Fibroblast of gingiva (primary cell): ENCODE measurements around the gene SHB.

ENCODE experiments used
- DNase-seq: peaks from one replicate; pipeline ENCODE4 v3.0.0-alpha.2; 2011; ENCODE audit warnings: low read depth

The SHB gene

DNA sequence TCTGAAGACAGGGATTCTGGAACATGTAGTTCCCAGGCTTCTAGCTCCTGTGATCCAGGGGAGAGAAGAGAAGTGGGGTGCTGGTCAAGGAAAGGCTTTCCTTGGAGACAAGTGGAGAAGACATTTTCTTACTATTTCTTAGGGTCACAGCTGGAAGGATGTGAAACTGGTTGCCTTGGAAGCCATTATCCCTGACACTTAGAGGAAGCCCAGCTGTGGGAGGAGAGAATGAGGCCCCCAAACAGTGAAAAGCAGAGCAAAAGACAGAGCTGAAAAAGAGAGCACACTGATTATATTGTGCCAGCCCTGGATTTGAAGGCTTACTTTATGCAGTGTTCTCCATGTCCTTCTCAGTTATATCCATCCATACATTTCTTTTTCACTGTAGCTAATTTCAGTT lies 17.5 kb upstream of the SHB start:
- no peak for DNase-seq

DNA sequence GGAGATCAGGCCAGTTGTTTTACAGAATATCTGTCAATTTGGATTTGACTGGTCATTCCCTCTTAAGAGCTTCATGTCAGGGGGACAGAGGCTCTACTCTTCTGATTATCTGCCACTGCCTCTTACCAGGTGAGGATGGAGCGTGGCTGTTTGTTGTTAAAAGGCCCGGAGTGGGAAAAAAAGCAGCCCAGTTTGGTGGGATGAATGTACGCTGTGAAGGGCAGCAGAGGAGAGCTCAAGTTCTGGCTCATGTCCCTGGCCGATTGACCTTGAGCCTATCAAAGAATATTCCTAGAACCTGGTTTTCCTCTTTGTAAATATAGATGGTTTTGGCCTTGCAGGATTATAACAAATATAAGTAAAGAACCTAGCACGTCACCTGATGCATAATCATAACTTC lies 16.3 kb upstream of the SHB start:
- no peak for DNase-seq

GRCh38 chr9:38084556-38084880 lies 15.5 kb upstream of the SHB start:
- no peak for DNase-seq

GRCh38 chr9:38083858-38084555 lies 15.0 kb upstream of the SHB start:
- no peak for DNase-seq

DNA sequence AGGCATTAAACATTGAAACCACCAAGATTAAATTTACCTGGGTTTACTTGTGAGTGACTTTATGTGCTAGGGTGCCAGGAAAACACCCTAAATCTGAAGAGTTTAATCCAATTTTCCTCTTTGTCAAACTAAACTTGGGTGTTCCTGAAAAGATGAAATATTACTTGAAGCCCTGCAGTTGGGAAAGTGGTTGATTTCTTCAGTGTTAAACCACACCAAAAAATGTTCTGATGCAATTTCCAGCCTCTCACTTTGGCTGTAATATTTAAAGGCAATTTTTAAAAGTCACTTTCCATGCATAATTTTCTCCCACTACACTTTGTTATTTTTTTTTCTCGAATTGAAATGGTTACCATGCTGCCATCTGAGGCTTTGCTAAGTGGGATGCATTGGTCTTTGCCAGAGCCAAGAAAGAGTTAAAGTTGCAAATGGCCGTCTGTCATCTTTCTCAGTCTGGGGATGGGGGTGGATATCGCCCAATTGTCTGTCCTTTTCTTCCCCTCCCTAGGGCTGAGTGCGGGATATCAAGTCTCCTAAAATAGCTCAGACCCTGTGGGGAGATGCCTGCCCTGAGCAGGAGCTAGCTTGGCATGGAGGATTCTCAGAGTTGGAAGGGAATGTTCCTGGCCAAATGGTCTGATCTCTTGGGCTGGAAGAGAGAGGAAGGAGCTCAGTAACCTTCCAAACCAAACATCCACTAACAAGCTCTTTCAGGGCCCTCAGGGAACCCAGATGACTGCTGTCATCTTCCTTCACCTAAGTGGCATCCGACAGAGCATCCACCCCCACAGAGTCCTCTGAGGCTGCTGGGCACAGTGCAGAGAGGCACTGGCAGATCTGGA lies 13.6 kb upstream of the SHB start:
- peak; percentile 15 for DNase-seq

GRCh38 chr9:38081356-38082108 lies 12.5 kb upstream of the SHB start:
- DNase-seq = no peak

- DNase-seq = peak; percentile 32
Measured at GRCh38 chr9:38079461-38080031, 10.5 kb upstream of the SHB start.

DNA sequence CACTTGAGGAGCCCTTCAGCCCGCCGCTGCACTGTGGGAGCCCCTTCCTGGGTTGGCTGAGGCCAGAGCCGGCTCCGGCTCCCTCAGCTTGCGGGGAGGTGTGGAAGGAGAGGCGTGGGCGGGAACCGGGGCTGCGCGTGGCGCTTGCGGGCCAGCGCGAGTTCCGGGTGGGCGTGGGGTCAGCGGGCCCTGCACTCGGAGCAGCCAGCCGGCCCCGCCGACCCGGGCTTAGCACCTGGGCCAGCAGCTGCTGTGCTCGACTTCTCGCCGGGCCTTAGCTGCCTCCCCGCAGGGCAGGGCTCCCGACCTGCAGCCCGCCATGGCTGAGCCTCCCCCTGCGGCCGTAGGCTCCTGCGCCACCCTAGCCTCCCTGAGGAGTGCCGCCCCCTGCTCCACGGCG lies 6.2 kb upstream of the SHB start:
- DNase-seq = no peak

GRCh38 chr9:38074441-38074961 lies 5.5 kb upstream of the SHB start:
- DNase-seq = no peak

GRCh38 chr9:38073882-38074281 lies 4.9 kb upstream of the SHB start:
- DNase-seq = no peak

- DNase-seq = no peak
Measured at GRCh38 chr9:38071470-38072134, 2.6 kb upstream of the SHB start.

DNA sequence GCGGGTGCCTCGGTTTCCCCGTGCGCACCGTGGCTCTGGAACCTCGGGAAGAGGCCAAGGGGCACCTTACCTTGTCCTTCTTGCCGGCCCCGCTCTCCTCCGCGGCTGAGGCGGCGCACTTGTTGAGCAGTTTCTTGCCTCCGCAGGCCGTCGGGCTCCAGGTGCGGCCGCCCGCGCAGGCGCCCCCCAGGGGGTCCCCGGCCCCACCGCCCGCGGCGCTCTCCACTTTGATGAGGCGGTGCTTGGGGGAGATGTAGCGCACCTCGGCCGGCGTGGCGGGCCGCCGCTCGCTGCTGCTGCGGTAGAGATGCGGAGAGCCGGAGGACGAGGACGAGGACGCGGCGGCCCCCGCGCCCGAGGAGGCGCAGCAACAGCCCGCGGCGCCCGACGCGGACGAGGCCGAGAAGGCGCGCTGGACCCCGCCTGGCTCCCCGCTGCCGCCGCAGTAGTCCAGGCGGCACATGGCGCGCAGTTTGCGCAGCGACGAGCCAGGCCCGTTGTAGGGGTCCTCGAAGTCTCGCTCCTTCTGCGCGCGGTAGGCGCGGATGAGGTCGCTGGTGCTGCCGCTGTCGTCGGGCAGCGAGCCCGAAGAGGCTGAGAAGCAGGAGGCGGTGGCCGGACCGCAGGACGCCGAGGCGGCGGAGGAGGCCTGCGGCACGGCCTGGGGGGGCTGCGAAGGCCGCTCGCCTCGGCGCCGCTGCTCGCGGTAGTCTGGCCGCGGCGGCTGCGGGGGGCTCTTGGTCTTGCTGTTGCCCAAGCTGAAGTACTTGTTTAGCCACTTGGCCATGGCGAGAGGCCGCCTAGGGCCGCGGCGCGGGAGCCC lies 957 bp downstream of the SHB start:
- DNase-seq = no peak

DNA sequence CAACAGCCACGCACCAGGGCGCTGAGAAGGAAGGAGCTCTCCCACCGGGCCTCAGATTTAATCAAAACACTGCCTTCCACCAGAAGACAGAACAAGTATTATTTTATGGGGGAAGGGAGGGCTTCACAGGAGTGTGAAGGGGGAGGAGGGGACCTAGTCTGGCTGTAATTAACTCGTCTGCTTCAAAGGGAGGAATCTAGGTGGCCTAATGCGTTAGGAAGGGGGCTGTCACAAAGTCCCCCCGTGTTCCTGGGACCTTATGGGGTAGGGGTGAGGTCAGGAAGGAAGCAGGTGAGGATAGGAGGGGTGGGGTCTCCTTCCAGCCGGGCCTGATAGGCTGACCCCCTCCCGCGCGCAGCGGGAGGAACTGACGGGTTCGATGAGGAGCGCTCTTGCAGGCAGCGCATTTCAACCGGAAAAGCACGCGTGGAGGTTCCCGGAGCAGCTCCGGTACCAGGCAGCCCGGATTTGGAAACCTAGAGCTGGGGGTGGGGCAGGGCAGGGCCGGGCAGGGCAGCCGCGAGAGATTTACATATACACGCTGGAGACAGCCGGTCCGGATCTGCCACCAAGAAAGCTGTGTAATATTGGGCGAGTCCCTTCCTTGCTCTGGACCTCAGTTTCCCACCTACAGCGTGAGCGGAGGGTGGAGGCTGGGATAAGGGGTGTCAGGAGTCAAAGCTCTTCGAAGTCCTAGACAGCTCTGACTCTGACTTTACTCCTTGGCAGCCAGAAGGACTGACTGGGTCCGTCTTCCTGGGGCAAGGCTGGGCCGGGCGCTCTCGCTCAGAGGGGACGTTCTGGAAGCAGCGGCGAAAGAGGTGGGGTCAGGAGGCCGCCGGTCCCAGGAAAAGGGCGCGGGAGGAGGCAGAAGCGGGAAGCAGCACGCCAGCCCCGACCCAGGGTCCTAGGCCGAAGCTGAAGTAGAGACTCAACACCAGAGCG lies 1.8 kb downstream of the SHB start:
- peak; percentile 40 for DNase-seq

GRCh38 chr9:38066197-38066913 lies 2.7 kb downstream of the SHB start:
- no peak for DNase-seq

DNA sequence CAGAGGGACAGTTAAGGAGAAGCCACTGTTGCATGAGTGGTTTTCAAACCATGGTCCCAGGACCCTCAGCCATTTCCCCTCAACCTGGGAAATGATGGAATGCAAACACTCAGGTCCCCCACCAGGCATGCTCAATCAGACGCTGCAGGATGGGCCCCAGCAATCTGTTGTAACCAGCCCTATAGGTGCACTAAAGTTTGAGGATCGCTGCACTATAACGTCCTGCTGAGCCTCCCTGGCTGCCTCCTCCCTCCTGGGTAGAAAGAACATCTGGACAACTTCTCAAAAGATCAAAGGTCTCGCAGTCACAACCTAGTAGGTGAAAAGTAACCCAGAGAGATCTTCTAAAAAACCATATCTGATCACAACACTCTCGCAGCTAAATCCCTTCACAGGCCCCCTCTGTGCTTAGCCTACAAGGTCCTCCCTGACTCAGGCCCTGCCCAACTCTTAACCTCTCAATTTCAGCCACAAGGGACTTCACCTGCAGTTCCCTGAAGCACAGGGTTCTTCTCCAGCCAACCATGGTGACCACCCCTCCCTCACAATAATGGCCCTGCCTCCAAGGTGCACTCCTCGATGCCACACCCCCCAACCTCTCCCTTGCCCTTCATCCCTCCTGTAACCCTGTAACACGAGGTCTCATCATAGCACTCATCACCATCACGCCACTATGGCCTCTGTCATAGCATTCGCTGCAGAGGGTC lies 3.5 kb downstream of the SHB start:
- DNase-seq = no peak

GRCh38 chr9:38064842-38065368 lies 4.1 kb downstream of the SHB start:
- no peak for DNase-seq

DNA sequence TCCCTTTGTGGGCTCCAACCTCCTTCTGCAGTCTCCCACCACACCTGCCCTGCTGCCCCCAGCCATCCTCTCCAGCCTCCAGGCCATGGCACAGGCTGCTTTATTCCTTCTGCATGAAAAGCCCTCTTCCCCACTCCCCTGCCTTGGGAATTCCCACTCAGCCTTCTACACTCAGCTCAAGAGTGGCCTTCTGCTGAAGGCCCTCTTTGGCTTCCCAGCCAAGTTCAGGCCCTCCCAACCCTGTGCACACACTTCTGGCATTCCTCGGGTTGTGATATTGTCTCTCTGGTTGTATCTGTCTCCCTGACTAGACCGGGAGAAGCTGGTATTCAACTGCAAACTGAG lies 5.7 kb downstream of the SHB start:
- no peak for DNase-seq
